ENCODE measurements around the gene KRT13. TPM values are rescaled to one million over a fixed set of nuclear protein-coding genes. Genes with fewer than 3 reads are reported as not detected.

KRT13 gene
- 0.21 and 0.76 TPM in 2 replicates for total RNA-seq (2011; cell fraction: chromatin; rRNA removed; ENCODE audit: low replicate concordance)
- not detected in 2 replicates for total RNA-seq (2011; cell fraction: nucleolus; rRNA removed)
- not detected in 2 replicates for total RNA-seq (2011; cell fraction: nucleoplasm; rRNA removed)
- total RNA-seq (2014; rRNA removed) (1.1 TPM in 1 of 2 replicates, not detected in the other), total RNA-seq (2014; rRNA removed; fragmentation: Illumina TruSeq; extraction: Trizol) (not detected in 2 replicates), total RNA-seq (2015; rRNA removed; fragmentation: Illumina TruSeq; extraction: Trizol) (0.11 TPM in 1 of 2 replicates, not detected in the other), total RNA-seq (2021) (0.22 TPM in 1 of 2 replicates, not detected in the other), polyA plus RNA-seq (2011; rRNA removed) (0.16 and 0.26 TPM in 2 replicates), polyA plus RNA-seq (2014; fragmentation: Illumina TruSeq; extraction: Trizol) (0.30 TPM in 1 of 2 replicates, not detected in the other), polyA plus RNA-seq (2014; fragmentation: Nextera tagmentation; extraction: Ambion mirVana) (under 1 TPM in 1 of 2 experiments, not detected in 1; 0.13 TPM), polyA plus RNA-seq (2014; rRNA removed) (0.28 TPM in 1 of 2 replicates, not detected in the other), polyA minus RNA-seq (2011; rRNA and poly(A)+ RNA removed) (0.15 and 0.28 TPM in 2 replicates), Bru-seq, nascent RNA (not detected), BruChase-seq, experiment 1, labeled RNA remaining after a 2-hour chase (percentile 13 among the genes with signal in this experiment), BruChase-seq, experiment 2, labeled RNA remaining after a 6-hour chase (not detected)
- polyA plus RNA-seq (2011; cell fraction: cytosol; rRNA removed): 0.48 and 0.58 TPM in 2 replicates
- 0.93 and 3.3 TPM in 2 replicates for polyA plus RNA-seq (2011; cell fraction: nucleus; rRNA removed)
- polyA plus RNA-seq (2012): 0.17 and 0.36 TPM in 2 replicates
- not detected in 2 replicates for polyA minus RNA-seq (2011; cell fraction: cytosol; rRNA and poly(A)+ RNA removed)
- 0.22 and 0.54 TPM in 2 replicates for polyA minus RNA-seq (2011; cell fraction: nucleus; rRNA and poly(A)+ RNA removed)
- long read RNA-seq, experiment 1: 0 reads
- long read RNA-seq, experiment 2: 0 reads
- long read RNA-seq, experiment 3: 0 reads

DNA sequence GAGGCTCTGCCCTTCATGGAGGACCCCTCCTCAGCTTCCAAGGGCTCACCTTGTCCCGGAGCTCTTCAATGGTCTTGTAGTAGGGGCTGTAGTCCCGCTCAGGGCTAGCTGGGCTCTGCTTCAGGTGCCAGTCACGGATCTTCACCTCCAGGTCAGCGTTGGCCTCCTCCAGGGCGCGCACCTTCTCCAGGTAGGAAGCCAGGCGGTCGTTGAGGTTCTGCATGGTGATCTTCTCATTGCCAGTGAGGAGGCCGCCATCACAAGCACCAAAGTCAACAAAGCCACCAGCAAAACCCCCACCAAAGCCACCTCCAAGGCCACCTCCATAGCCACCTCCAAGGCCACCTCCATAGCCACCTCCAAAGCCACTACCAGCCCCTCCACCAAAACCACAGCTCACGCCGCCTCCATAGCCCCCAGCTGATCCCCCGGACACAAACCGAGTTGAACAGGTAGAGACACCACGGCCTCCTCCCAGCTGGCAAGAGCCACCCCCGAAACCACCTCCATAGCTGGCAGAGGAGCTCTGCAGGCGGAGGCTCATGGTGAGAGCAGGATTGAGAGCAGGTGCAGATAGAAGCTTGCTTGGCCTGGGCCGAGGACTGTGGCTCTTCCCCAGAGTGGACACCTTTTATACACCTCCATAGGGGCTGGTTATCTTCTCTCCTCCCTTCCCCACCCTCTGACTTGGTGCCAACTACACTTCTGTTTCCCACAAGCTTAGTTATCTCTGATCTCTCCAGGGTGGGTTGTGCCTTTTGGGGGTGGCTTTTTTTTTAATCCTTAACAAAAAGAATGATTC is at the start of gene KRT13:
TSS of gene KRT13 (minus strand) at position 606 of the 802 bp plus-strand sequence. CDS start at position 544, 62 bp downstream.
- Histone ChIP-seq H3K4me1 (replicated peaks in 1 of 2; ENCODE audit: control insufficient read depth in 2 of 2, insufficient read depth in 2 of 2, low read length in 2 of 2) (peaks cover 38 to 43% of the 10 kb centered on the region in 2 experiments), H3K4me3 (no peak within 1 kb of the TSS), H3K9me3 (replicated peaks; ENCODE audit: control insufficient read depth, insufficient read depth, low read depth, low read length) (no peaks in the 10 kb centered on the region), H4K20me1 (replicated peaks; ENCODE audit: control insufficient read depth, insufficient read depth, low read length) (no peaks in the 10 kb centered on the region), H3K27ac (ENCODE audit: extremely low read depth, low read depth, low read length) (no peak within 1 kb of the TSS), H3K36me3 (ENCODE audit: control insufficient read depth, insufficient read depth, low read length) (no peaks in the 10 kb centered on the region; the same call in 2 of the 3 replicates), H3K9me1 (ENCODE audit: control insufficient read depth, insufficient read depth, low read length) (no peaks in the 10 kb centered on the region), H3K27me3 (ENCODE audit: control insufficient read depth in 2 of 2, insufficient read depth in 2 of 2, low read length in 2 of 2) (no peaks in the 10 kb centered on the region), H3K4me2 (ENCODE audit: insufficient read depth, low read length) (peak within 1 kb of the TSS; percentile 17; the same call in 1 of the 2 replicates), H2AFZ (ENCODE audit: low read depth, low read length) (peak within 1 kb of the TSS; percentile 81), H3K79me2 (ENCODE audit: control insufficient read depth, insufficient read depth, low read length) (no peaks in the 10 kb centered on the region), H3K9ac (ENCODE audit: insufficient read depth in 1 of 2, low read depth in 2 of 2, low read length in 2 of 2) (peak within 1 kb of the TSS in 1 of 2 experiments; percentile 10; a peak in 1 of 4 replicates)
- no peak for FAIRE-seq
- intact Hi-C loops (cut with micrococcal nuclease) (no loop called here), in situ Hi-C loops (cut with MboI) (no loop called here)
- no peak for ATAC-seq
- CTCF ChIA-PET (ENCODE audit: low intra/inter-chr PET ratio): no interaction called here
- no peak for DNase-seq (ENCODE audit: extremely low read depth in 1 of 4, low spot score in 3 of 4)
- WGBS (ENCODE audit: insufficient coverage, low coverage, missing lambda C conversion rate): 75% methylated on average over 17 of the region's 17 CpGs
- POLR2A ChIA-PET: interaction anchor here (0.6 to 1.2 kb wide), 6 partner anchors 11 to 974 kb away, joined by 3 to 4 read pairs (median 3); no protein-coding TSS in a partner anchor
- BruUV-seq (replicated peaks): no TSS peak
- TF ChIP-seq EZH2 (IDR thresholded peaks at IDR 0.05; ENCODE audit: borderline replicate concordance, low read depth, low read length): no peak
- TF ChIP-seq ZNF384 (IDR thresholded peaks at IDR 0.05; ENCODE audit: low read depth, low read length): no peak
- no peak for TF ChIP-seq MTA3 (IDR thresholded peaks at IDR 0.05; ENCODE audit: borderline replicate concordance)
- no peak for TF ChIP-seq KLF10 (CRISPR knock-in tag; IDR thresholded peaks at IDR 0.05)
- no peak for TF ChIP-seq KLF1 (tag; IDR thresholded peaks at IDR 0.05)
- TF ChIP-seq, protein P1, sequence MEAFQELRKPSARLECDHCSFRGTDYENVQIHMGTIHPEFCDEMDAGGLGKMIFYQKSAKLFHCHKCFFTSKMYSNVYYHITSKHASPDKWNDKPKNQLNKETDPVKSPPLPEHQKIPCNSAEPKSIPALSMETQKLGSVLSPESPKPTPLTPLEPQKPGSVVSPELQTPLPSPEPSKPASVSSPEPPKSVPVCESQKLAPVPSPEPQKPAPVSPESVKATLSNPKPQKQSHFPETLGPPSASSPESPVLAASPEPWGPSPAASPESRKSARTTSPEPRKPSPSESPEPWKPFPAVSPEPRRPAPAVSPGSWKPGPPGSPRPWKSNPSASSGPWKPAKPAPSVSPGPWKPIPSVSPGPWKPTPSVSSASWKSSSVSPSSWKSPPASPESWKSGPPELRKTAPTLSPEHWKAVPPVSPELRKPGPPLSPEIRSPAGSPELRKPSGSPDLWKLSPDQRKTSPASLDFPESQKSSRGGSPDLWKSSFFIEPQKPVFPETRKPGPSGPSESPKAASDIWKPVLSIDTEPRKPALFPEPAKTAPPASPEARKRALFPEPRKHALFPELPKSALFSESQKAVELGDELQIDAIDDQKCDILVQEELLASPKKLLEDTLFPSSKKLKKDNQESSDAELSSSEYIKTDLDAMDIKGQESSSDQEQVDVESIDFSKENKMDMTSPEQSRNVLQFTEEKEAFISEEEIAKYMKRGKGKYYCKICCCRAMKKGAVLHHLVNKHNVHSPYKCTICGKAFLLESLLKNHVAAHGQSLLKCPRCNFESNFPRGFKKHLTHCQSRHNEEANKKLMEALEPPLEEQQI (IDR thresholded peaks at IDR 0.05): no peak
- no peak for TF ChIP-seq GTF2A2 (tag; IDR thresholded peaks at IDR 0.05)
- no peak for TF ChIP-seq ZBED1 (IDR thresholded peaks at IDR 0.05)
- no peak for TF ChIP-seq CBX2 (IDR thresholded peaks at IDR 0.05; ENCODE audit: insufficient read depth, low read length, poor library complexity, severe bottlenecking)
- no peak for TF ChIP-seq ZNF124 (CRISPR knock-in tag; IDR thresholded peaks at IDR 0.05)
- TF ChIP-seq TAF15 (IDR thresholded peaks at IDR 0.05; ENCODE audit: low read depth, low read length): no peak
- no peak for TF ChIP-seq NCOA1 (IDR thresholded peaks at IDR 0.05; ENCODE audit: low read depth)
- no peak for TF ChIP-seq PURB (CRISPR knock-in tag; IDR thresholded peaks at IDR 0.05; ENCODE audit: low read depth)
- TF ChIP-seq XRCC4 (IDR thresholded peaks at IDR 0.05; ENCODE audit: extremely low read depth, insufficient read depth, insufficient read length): no peak
- TF ChIP-seq, protein P2, sequence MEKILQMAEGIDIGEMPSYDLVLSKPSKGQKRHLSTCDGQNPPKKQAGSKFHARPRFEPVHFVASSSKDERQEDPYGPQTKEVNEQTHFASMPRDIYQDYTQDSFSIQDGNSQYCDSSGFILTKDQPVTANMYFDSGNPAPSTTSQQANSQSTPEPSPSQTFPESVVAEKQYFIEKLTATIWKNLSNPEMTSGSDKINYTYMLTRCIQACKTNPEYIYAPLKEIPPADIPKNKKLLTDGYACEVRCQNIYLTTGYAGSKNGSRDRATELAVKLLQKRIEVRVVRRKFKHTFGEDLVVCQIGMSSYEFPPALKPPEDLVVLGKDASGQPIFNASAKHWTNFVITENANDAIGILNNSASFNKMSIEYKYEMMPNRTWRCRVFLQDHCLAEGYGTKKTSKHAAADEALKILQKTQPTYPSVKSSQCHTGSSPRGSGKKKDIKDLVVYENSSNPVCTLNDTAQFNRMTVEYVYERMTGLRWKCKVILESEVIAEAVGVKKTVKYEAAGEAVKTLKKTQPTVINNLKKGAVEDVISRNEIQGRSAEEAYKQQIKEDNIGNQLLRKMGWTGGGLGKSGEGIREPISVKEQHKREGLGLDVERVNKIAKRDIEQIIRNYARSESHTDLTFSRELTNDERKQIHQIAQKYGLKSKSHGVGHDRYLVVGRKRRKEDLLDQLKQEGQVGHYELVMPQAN (IDR thresholded peaks at IDR 0.05; ENCODE audit: borderline replicate concordance): no peak
